Measurements from ENCODE around the gene TEX22. TPM values are rescaled to one million over a fixed set of nuclear protein-coding genes. Genes with fewer than 3 reads are reported as not detected.

The TEX22 gene
- total RNA-seq, 1 experiment from 2014 or later, result 2.6 TPM

- no peak for DNase-seq
- no peaks in the 10 kb centered on the region for H3K27me3 ChIP-seq (ENCODE audit: insufficient read depth, low read depth)
- CTCF ChIA-PET, result no interaction called here
Measured at GRCh38 chr14:105449276-105450122, 51.2 kb downstream of the TEX22 start.

GRCh38 chr14:105450123-105450505, 51.8 kb downstream of the TEX22 start:
- Histone ChIP-seq H3K4me1 (replicated peaks; ENCODE audit: insufficient read depth) (no peaks in the 10 kb centered on the region), H3K27me3 (ENCODE audit: insufficient read depth, low read depth) (no peaks in the 10 kb centered on the region), H4K20me1 (ENCODE audit: insufficient read depth) (peaks cover 19% of the 10 kb centered on the region), H3K4me2 (no peak overlapping the region), H3K79me2 (ENCODE audit: low read depth) (no peaks in the 10 kb centered on the region), H3K9me2 (ENCODE audit: insufficient read depth) (no peaks in the 10 kb centered on the region), H3K27ac (no peak overlapping the region), H2AFZ (no peak overlapping the region), H3K4me3 (no peak overlapping the region), H3K9me3 (ENCODE audit: insufficient read depth, low read depth) (no peaks in the 10 kb centered on the region), H3K36me3 (ENCODE audit: low read depth) (no peaks in the 10 kb centered on the region), H3F3A (ENCODE audit: insufficient read depth, low read depth) (no peaks in the 10 kb centered on the region)
- DNase-seq, result no peak
- no peak for TF ChIP-seq CTCF (conservative IDR thresholded peaks at IDR 0.05)
- TF ChIP-seq EZH2 (IDR thresholded peaks at IDR 0.05; ENCODE audit: low read depth), result no peak
- BruUV-seq (replicated peaks), result no TSS peak
- intact Hi-C loops (cut with micrococcal nuclease; ENCODE audit: unreplicated experiment), result no loop called here
- POLR2A ChIA-PET (ENCODE audit: unreplicated experiment), result no interaction called here
- CTCF ChIA-PET, result no interaction called here

More at GRCh38 chr14:105449276-105450122, 51.2 kb downstream of the TEX22 start:
- Histone ChIP-seq H3K79me2 (ENCODE audit: low read depth) (no peaks in the 10 kb centered on the region), H3K4me2 (no peak overlapping the region), H2AFZ (no peak overlapping the region), H3F3A (ENCODE audit: insufficient read depth, low read depth) (no peaks in the 10 kb centered on the region), H4K20me1 (ENCODE audit: insufficient read depth) (peaks cover 23% of the 10 kb centered on the region), H3K36me3 (ENCODE audit: low read depth) (no peaks in the 10 kb centered on the region), H3K4me1 (replicated peaks; ENCODE audit: insufficient read depth) (no peaks in the 10 kb centered on the region), H3K27ac (no peak overlapping the region), H3K9me2 (ENCODE audit: insufficient read depth) (no peaks in the 10 kb centered on the region), H3K9me3 (ENCODE audit: insufficient read depth, low read depth) (no peaks in the 10 kb centered on the region), H3K4me3 (no peak overlapping the region)
- intact Hi-C loops (cut with micrococcal nuclease; ENCODE audit: unreplicated experiment), result loop anchor here (2.0 kb wide), 1 partner anchor 39 kb away; no protein-coding TSS in a partner anchor
- no TSS peak for BruUV-seq (replicated peaks)
- POLR2A ChIA-PET (ENCODE audit: unreplicated experiment), result no interaction called here
- TF ChIP-seq EZH2 (IDR thresholded peaks at IDR 0.05; ENCODE audit: low read depth) (no peak), CTCF (conservative IDR thresholded peaks at IDR 0.05) (no peak)

- H3K9me3 ChIP-seq (ENCODE audit: insufficient read depth, low read depth), result no peaks in the 10 kb centered on the region
- peaks cover 19% of the 10 kb centered on the region for H4K20me1 ChIP-seq (ENCODE audit: insufficient read depth)
- H2AFZ ChIP-seq, result no peak overlapping the region
- H3K4me1 ChIP-seq (replicated peaks; ENCODE audit: insufficient read depth), result no peaks in the 10 kb centered on the region
- H3K27me3 ChIP-seq (ENCODE audit: insufficient read depth, low read depth), result no peaks in the 10 kb centered on the region
- ChIA-PET CTCF (no interaction called here), POLR2A (ENCODE audit: unreplicated experiment) (no interaction called here)
- no peaks in the 10 kb centered on the region for H3K36me3 ChIP-seq (ENCODE audit: low read depth)
- no peaks in the 10 kb centered on the region for H3F3A ChIP-seq (ENCODE audit: insufficient read depth, low read depth)
- no peak overlapping the region for H3K4me3 ChIP-seq
- DNase-seq, result no peak
- intact Hi-C loops (cut with micrococcal nuclease; ENCODE audit: unreplicated experiment), result no loop called here
- TF ChIP-seq CTCF (conservative IDR thresholded peaks at IDR 0.05) (no peak), EZH2 (IDR thresholded peaks at IDR 0.05; ENCODE audit: low read depth) (no peak)
- H3K27ac ChIP-seq, result no peak overlapping the region
- no peaks in the 10 kb centered on the region for H3K9me2 ChIP-seq (ENCODE audit: insufficient read depth)
- no TSS peak for BruUV-seq (replicated peaks)
- no peaks in the 10 kb centered on the region for H3K79me2 ChIP-seq (ENCODE audit: low read depth)
- H3K4me2 ChIP-seq, result no peak overlapping the region
Measured at GRCh38 chr14:105450864-105451720, 52.8 kb downstream of the TEX22 start.

Data from PC-9 (cell line).